Left lung (tissue), 10 donors: ENCODE data around the gene BCR. TPM values are rescaled to one million over a fixed set of nuclear protein-coding genes. Genes with fewer than 3 reads are reported as not detected.

Experiments
- ATAC-seq: fragments of 200-7000 bp; cut with Tn5 transposase; one replicate; pipeline ENCODE4 v1.9.1; 2020; ENCODE audit warnings: moderate library complexity
- DNase-seq, 4 donors: peaks; one replicate each; pipeline ENCODE4 v3.0.0-alpha.2; 2013 to 2020
- H3K27ac ChIP-seq, 2 donors: fragments of 200-600 bp; sonication (generic) in 1 of 2; one replicate each; pipeline versions ENCODE4 v1.5.0 to v1.8.0; 2020 to 2021
- H3K27me3 ChIP-seq, 2 donors: fragments of 200-600 bp; sonication (generic) in 1 of 2; one replicate each; pipeline versions ENCODE4 v1.5.0 to v1.8.0; 2020 to 2021
- H3K36me3 ChIP-seq, 2 donors: fragments of 200-600 bp; sonication (generic) in 1 of 2; one replicate each; pipeline versions ENCODE4 v1.5.0 to v1.8.0; 2020 to 2021
- H3K4me1 ChIP-seq, 2 donors: fragments of 200-600 bp; one replicate each; pipeline ENCODE4 v1.8.0; 2021
- H3K4me3 ChIP-seq, 2 donors: fragments of 200-600 bp; sonication (generic) in 1 of 2; one replicate each; pipeline versions ENCODE4 v1.5.0 to v1.8.0; 2020 to 2021; ENCODE audit warnings: mild to moderate bottlenecking in 1 of 2
- H3K9me3 ChIP-seq, 2 donors: fragments of 200-600 bp; sonication (generic) in 1 of 2; one replicate each; pipeline versions ENCODE4 v1.5.0 to v1.8.0; 2020 to 2021
- CTCF ChIP-seq, 2 donors: fragments of 200-600 bp; sonication (generic) in 1 of 2; IDR thresholded peaks; one replicate each; pipeline versions ENCODE4 v1.5.0 to v1.8.0; 2021; ENCODE audit warnings: antibody characterized with exemption in 2 of 2
- intact Hi-C, 2 donors: fragments of 100-400 bp; cut with DNase I; formaldehyde crosslinking; loops; one replicate each; pipeline versions ENCODE4 v1.11.2 to v1.14.2; 2022
- polyA plus RNA-seq, 6 donors: library from polyadenylated mRNA; unstranded; fragments of 120-200 nt; gene quantifications; one replicate each; pipeline ENCODE4 v1.2.1, GENCODE V29; 2013; ENCODE audit not compliant: insufficient read length in 6 of 6
- total RNA-seq, 2 donors: library from RNA; stranded (reverse); fragmentation: NEBNext Ultra II Directional; extraction: Animal tissue kit (Norgen Biotek cat#: 25700); gene quantifications; one replicate each; pipeline ENCODE4 v1.2.1, GENCODE V29; 2021
- donor health status: DM: no; HTN: yes; CAD: no.
- donor health status: DM: no; HTN: no; CAD: no.

Gene BCR
- total and polyA plus RNA-seq, 8 donors = 41.1 to 70.4 (median 48.9) TPM

- H3K27me3 ChIP-seq = no peaks in the 10 kb centered on the region
- H3K36me3 ChIP-seq = no peaks in the 10 kb centered on the region
- no peak for TF ChIP-seq CTCF (IDR thresholded peaks at IDR 0.05)
- no peak for ATAC-seq
- H3K9me3 ChIP-seq = no peaks in the 10 kb centered on the region
- no peak for DNase-seq
- intact Hi-C loops = no loop called here
- no peak overlapping the region for H3K4me3 ChIP-seq
- peaks cover 6 to 59% of the 10 kb centered on the region in 2 donors for H3K4me1 ChIP-seq
- no peak overlapping the region for H3K27ac ChIP-seq
Measured at GRCh38 chr22:23155143-23155542, 25.2 kb upstream of the BCR start.

GRCh38 chr22:23155831-23156230, 24.5 kb upstream of the BCR start:
- H3K27ac ChIP-seq = no peak overlapping the region
- H3K4me3 ChIP-seq = no peak overlapping the region
- TF ChIP-seq CTCF (IDR thresholded peaks at IDR 0.05) = no peak
- no peaks in the 10 kb centered on the region for H3K9me3 ChIP-seq
- H3K36me3 ChIP-seq = no peaks in the 10 kb centered on the region
- intact Hi-C loops = no loop called here
- H3K4me1 ChIP-seq = peaks cover 6 to 53% of the 10 kb centered on the region in 2 donors
- no peak for ATAC-seq
- no peak for DNase-seq
- no peaks in the 10 kb centered on the region for H3K27me3 ChIP-seq

GRCh38 chr22:23156286-23156685, 24.0 kb upstream of the BCR start:
- Histone ChIP-seq H3K4me3 (no peak overlapping the region), H3K9me3 (no peaks in the 10 kb centered on the region), H3K27me3 (no peaks in the 10 kb centered on the region), H3K4me1 (peaks cover 6 to 48% of the 10 kb centered on the region in 2 donors), H3K27ac (peak overlapping the region in 1 of 2 donors; percentile 57), H3K36me3 (no peaks in the 10 kb centered on the region)
- TF ChIP-seq CTCF (IDR thresholded peaks at IDR 0.05) = no peak
- DNase-seq (no peak), ATAC-seq (no peak)
- intact Hi-C loops = no loop called here

- ATAC-seq (peak; percentile 68), DNase-seq (peak in 3 of 4 donors; percentile 52 to 63 (median 54))
- Histone ChIP-seq H3K36me3 (no peaks in the 10 kb centered on the region), H3K4me3 (no peak overlapping the region), H3K9me3 (no peaks in the 10 kb centered on the region), H3K27ac (peak overlapping the region in 1 of 2 donors; percentile 41), H3K4me1 (peaks cover 6 to 33% of the 10 kb centered on the region in 2 donors), H3K27me3 (no peaks in the 10 kb centered on the region)
- intact Hi-C loops = no loop called here
- no peak for TF ChIP-seq CTCF (IDR thresholded peaks at IDR 0.05)
Measured at GRCh38 chr22:23157560-23158515, 22.5 kb upstream of the BCR start.

GRCh38 chr22:23158516-23159290, 21.6 kb upstream of the BCR start:
- peak in 1 of 4 donors; percentile 44 for DNase-seq
- intact Hi-C loops = no loop called here

More at GRCh38 chr22:23158516-23159290, 21.6 kb upstream of the BCR start:
- Histone ChIP-seq H3K27ac (peak overlapping the region in 1 of 2 donors; percentile 45), H3K36me3 (no peaks in the 10 kb centered on the region), H3K4me3 (no peak overlapping the region), H3K9me3 (no peaks in the 10 kb centered on the region), H3K4me1 (peaks cover 6 to 25% of the 10 kb centered on the region in 2 donors), H3K27me3 (no peaks in the 10 kb centered on the region)
- TF ChIP-seq CTCF (IDR thresholded peaks at IDR 0.05) = no peak
- ATAC-seq = no peak
